ENCODE data around the gene A4GALT. TPM values are rescaled to one million over a fixed set of nuclear protein-coding genes. Genes with fewer than 3 reads are reported as not detected.

A4GALT gene
- total RNA-seq, 1 donor from 2014 or later = 94.9 TPM

GRCh38 chr22:42719656-42720262 lies 911 bp downstream of the A4GALT start:
- H3K4me3 ChIP-seq = peak overlapping the region; percentile 86
- DNase-seq = no peak
- peaks cover 68% of the 10 kb centered on the region for H3K4me1 ChIP-seq
- no peaks in the 10 kb centered on the region for H3K27me3 ChIP-seq (ENCODE audit: low read depth)
- no peaks in the 10 kb centered on the region for H3K9me3 ChIP-seq (replicated peaks)
- H3K36me3 ChIP-seq = peaks cover 9% of the 10 kb centered on the region
- intact Hi-C loops (cut with micrococcal nuclease) = no loop called here
- TF ChIP-seq CTCF (IDR thresholded peaks at IDR 0.05; ENCODE audit: borderline replicate concordance) = no peak
- peak overlapping the region; percentile 99 for H3K27ac ChIP-seq (replicated peaks)

GRCh38 chr22:42719133-42719532 lies 1.5 kb downstream of the A4GALT start:
- peak; percentile 49 for TF ChIP-seq CTCF (IDR thresholded peaks at IDR 0.05; ENCODE audit: borderline replicate concordance)
- H3K9me3 ChIP-seq (replicated peaks) = no peaks in the 10 kb centered on the region
- no peaks in the 10 kb centered on the region for H3K27me3 ChIP-seq (ENCODE audit: low read depth)
- intact Hi-C loops (cut with micrococcal nuclease) = no loop called here
- peak overlapping the region; percentile 86 for H3K4me3 ChIP-seq
- no peak for DNase-seq
- H3K4me1 ChIP-seq = peaks cover 74% of the 10 kb centered on the region
- peak overlapping the region; percentile 99 for H3K27ac ChIP-seq (replicated peaks)
- peaks cover 9% of the 10 kb centered on the region for H3K36me3 ChIP-seq

GRCh38 chr22:42717197-42717928 lies 3.3 kb downstream of the A4GALT start:
- intact Hi-C loops (cut with micrococcal nuclease) = no loop called here

GRCh38 chr22:42716649-42717127 lies 4.0 kb downstream of the A4GALT start:
- peak overlapping the region; percentile 99 for H3K27ac ChIP-seq (replicated peaks)
- H3K9me3 ChIP-seq (replicated peaks) = no peaks in the 10 kb centered on the region
- no peak for DNase-seq
- H3K36me3 ChIP-seq = peaks cover 17% of the 10 kb centered on the region
- H3K27me3 ChIP-seq (ENCODE audit: low read depth) = no peaks in the 10 kb centered on the region
- H3K4me1 ChIP-seq = peaks cover 98% of the 10 kb centered on the region
- H3K4me3 ChIP-seq = peak overlapping the region; percentile 86
- intact Hi-C loops (cut with micrococcal nuclease) = no loop called here
- no peak for TF ChIP-seq CTCF (IDR thresholded peaks at IDR 0.05; ENCODE audit: borderline replicate concordance)

More at GRCh38 chr22:42717197-42717928, 3.3 kb downstream of the A4GALT start:
- Histone ChIP-seq H3K4me1 (peaks cover 92% of the 10 kb centered on the region), H3K27me3 (ENCODE audit: low read depth) (no peaks in the 10 kb centered on the region), H3K4me3 (peak overlapping the region; percentile 86), H3K27ac (replicated peaks) (peak overlapping the region; percentile 99), H3K36me3 (peaks cover 17% of the 10 kb centered on the region), H3K9me3 (replicated peaks) (no peaks in the 10 kb centered on the region)
- DNase-seq = no peak
- TF ChIP-seq CTCF (IDR thresholded peaks at IDR 0.05; ENCODE audit: borderline replicate concordance) = no peak

GRCh38 chr22:42716221-42716620 lies 4.4 kb downstream of the A4GALT start:
- no peak for TF ChIP-seq CTCF (IDR thresholded peaks at IDR 0.05; ENCODE audit: borderline replicate concordance)
- H3K36me3 ChIP-seq = peaks cover 17% of the 10 kb centered on the region
- H3K27ac ChIP-seq (replicated peaks) = peak overlapping the region; percentile 99
- no peak for DNase-seq
- intact Hi-C loops (cut with micrococcal nuclease) = no loop called here
- no peaks in the 10 kb centered on the region for H3K27me3 ChIP-seq (ENCODE audit: low read depth)
- H3K4me3 ChIP-seq = no peak overlapping the region
- peaks cover 98% of the 10 kb centered on the region for H3K4me1 ChIP-seq
- peaks cover under 1% of the 10 kb centered on the region for H3K9me3 ChIP-seq (replicated peaks)

All from left ventricle myocardium inferior (tissue), 1 donor.